Keratinocyte (primary cell): ENCODE results near the gene SCP2D1. TPM values are rescaled to one million over a fixed set of nuclear protein-coding genes. Genes with fewer than 3 reads are reported as not detected.

Experiments used
- DNase-seq: peaks from one replicate; pipeline ENCODE4 v3.0.0-alpha.2; 2011; ENCODE audit warnings: low read depth, missing footprints, low spot score
- FAIRE-seq: peaks from 2 replicates; lab custom pipeline; 2011; peaks lifted over from hg19 to GRCh38; lab: Jason Lieb, UNC
- H2AFZ ChIP-seq: 2 replicates; pipeline ENCODE4 v1.6.0; 2012; ENCODE audit warnings: low read length, control low read depth, inconsistent platforms; ENCODE audit not compliant: control insufficient read depth
- H3K27ac ChIP-seq: 2 replicates; pipeline ENCODE4 v1.5.1; 2011; ENCODE audit warnings: low read length; ENCODE audit not compliant: control insufficient read depth, insufficient read depth
- H3K27me3 ChIP-seq: 3 replicates; pipeline ENCODE4 v1.6.0; 2011; ENCODE audit warnings: low read length; ENCODE audit not compliant: control insufficient read depth, insufficient read depth; ENCODE audit errors: extremely low read depth
- H3K36me3 ChIP-seq, 2 experiments: 2 replicates in 1 of 2; 3 replicates in 1 of 2; pipeline ENCODE4 v1.5.1; 2011; ENCODE audit warnings: low read length in 2 of 2, mild to moderate bottlenecking in 1 of 2; ENCODE audit not compliant: control insufficient read depth in 2 of 2, insufficient read depth in 2 of 2; ENCODE audit errors: extremely low read depth in 1 of 2
- H3K4me1 ChIP-seq: 3 replicates; pipeline ENCODE4 v1.5.1; 2011; ENCODE audit warnings: low read length; ENCODE audit not compliant: control insufficient read depth, insufficient read depth; ENCODE audit errors: extremely low read depth
- H3K4me2 ChIP-seq: 3 replicates; pipeline ENCODE4 v1.6.0; 2011; ENCODE audit warnings: low read depth, low read length; ENCODE audit not compliant: control insufficient read depth, insufficient read depth; ENCODE audit errors: extremely low read depth
- H3K4me3 ChIP-seq, 3 experiments: fragments of 200-600 bp in 1 of 3; sonication (generic) in 1 of 3; 2 replicates in 2 of 3; 3 replicates in 1 of 3; pipeline ENCODE4 v1.5.1; 2011 to 2016; ENCODE audit warnings: low read length in 3 of 3, mild to moderate bottlenecking in 3 of 3, control low read depth in 2 of 3, inconsistent platforms in 1 of 3, low read depth in 1 of 3, mixed read lengths in 1 of 3, mixed run types in 1 of 3, moderate library complexity in 1 of 3; ENCODE audit not compliant: control insufficient read depth in 2 of 3, insufficient read depth in 2 of 3; ENCODE audit errors: extremely low read depth in 1 of 3
- H3K79me2 ChIP-seq: 2 replicates; pipeline ENCODE4 v1.6.0; 2012; ENCODE audit warnings: low read length; ENCODE audit not compliant: control insufficient read depth, insufficient read depth
- H3K9ac ChIP-seq: 3 replicates; pipeline ENCODE4 v1.6.0; 2011; ENCODE audit warnings: low read length; ENCODE audit not compliant: control insufficient read depth, insufficient read depth; ENCODE audit errors: extremely low read depth
- H3K9me1 ChIP-seq: 3 replicates; pipeline ENCODE4 v1.6.0; 2011; ENCODE audit warnings: low read length; ENCODE audit not compliant: control insufficient read depth, insufficient read depth; ENCODE audit errors: extremely low read depth
- H3K9me3 ChIP-seq: 2 replicates; pipeline ENCODE4 v1.5.1; 2012; ENCODE audit warnings: low read depth, low read length; ENCODE audit not compliant: control insufficient read depth
- H4K20me1 ChIP-seq: 3 replicates; pipeline ENCODE4 v1.6.0; 2011; ENCODE audit warnings: low read length; ENCODE audit not compliant: control insufficient read depth, insufficient read depth; ENCODE audit errors: extremely low read depth
- EZH2 ChIP-seq: IDR thresholded peaks from one replicate; pipeline ENCODE4 v1.6.1; 2012; ENCODE audit warnings: inconsistent platforms, mild to moderate bottlenecking, low read length, moderate library complexity
- dilution Hi-C: fragments of 300-500 bp; cut with MboI; formaldehyde crosslinking; loops from one replicate; pipeline ENCODE4 v1.7.0; 2020; ENCODE audit warnings: low sequenced_read_pairs; ENCODE audit not compliant: extremely low pct_ligation_motif_present
- polyA plus RNA-seq, 5 experiments: library from polyadenylated mRNA; depleted of rRNA in 3 of 5; stranded (reverse) in 3 of 5; stranded (forward) in 1 of 5; unstranded in 1 of 5; fragments of >200 nt; gene quantifications; 1 replicate in 1 of 5; 2 replicates in 3 of 5; 3 replicates in 1 of 5; pipeline versions ENCODE4 v1.2.1 to v1.2.3, GENCODE V29; 2011 to 2012; ENCODE audit warnings: missing spikeins in 2 of 5, low read depth in 1 of 5, low replicate concordance in 1 of 5
- TF ChIP-seq, protein P1 (sequence below), 3 experiments: IDR thresholded peaks in 1 of 3; conservative IDR thresholded peaks in 1 of 3; optimal IDR thresholded peaks in 1 of 3; 2 replicates in 2 of 3; 3 replicates in 1 of 3; pipeline versions ENCODE3 to v1.5.1; 2011; ENCODE audit warnings: low read length in 3 of 3, mild to moderate bottlenecking in 3 of 3, moderate library complexity in 2 of 3, control low read depth in 1 of 3, inconsistent platforms in 1 of 3; ENCODE audit not compliant: insufficient read depth in 2 of 3; ENCODE audit errors: extremely low read depth in 1 of 3

SCP2D1 gene
- polyA plus RNA-seq, 1 donor (not counting 4 experiments of a cell fraction or from before 2014, with no cell fraction given), result not detected

DNA sequence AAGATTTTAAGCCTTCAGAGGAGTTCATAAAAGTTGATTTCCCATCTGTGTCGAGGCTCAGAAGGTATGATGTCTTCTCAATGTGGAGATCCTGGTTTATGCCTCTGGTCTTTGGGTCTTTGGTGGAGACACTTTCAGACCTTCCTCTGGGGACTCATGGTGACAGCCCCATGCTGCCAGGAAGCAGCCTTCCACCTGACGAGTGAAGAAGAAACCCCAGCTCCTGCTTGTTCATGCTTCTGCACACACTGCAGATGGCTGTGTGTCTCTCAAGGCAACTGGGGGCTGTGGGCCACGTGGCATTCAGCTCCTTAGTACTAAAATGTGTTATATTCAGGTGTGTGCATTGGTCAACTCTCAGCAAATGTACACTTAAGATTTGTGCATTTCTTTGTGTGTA lies 4.9 kb upstream of the SCP2D1 start:
- H3K4me3 ChIP-seq, result no peak overlapping the region
- H3K4me1 ChIP-seq, result peaks cover 4% of the 10 kb centered on the region
- H3K9me1 ChIP-seq, result no peaks in the 10 kb centered on the region

DNA sequence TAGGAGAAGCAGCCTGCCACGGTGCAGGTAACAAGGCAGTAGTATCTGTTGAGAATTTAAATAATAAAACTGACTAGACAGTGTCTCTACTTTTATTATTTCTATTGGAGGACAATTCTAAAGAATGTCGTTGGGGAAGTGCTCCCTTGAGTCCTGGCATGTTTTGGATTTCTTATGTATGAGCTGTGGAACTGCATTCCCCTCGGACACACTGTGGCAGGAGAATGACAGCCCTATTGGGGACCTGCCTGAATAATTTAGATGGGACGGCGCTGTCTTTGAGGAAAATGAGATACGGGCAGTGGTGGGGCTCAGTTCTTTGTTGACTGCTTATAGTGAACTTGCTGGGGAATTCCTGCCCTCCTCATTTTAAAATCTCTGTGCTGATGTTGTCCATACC lies 2.4 kb upstream of the SCP2D1 start:
- dilution Hi-C loops, result no loop called here
- no peak for FAIRE-seq
- no peak overlapping the region for H3K4me3 ChIP-seq
- no peaks in the 10 kb centered on the region for H3K9me1 ChIP-seq
- H3K9ac ChIP-seq, result no peak overlapping the region
- H3K27ac ChIP-seq, result no peak overlapping the region
- no peaks in the 10 kb centered on the region for H3K79me2 ChIP-seq
- H3K9me3 ChIP-seq, result no peaks in the 10 kb centered on the region
- TF ChIP-seq, protein P1, sequence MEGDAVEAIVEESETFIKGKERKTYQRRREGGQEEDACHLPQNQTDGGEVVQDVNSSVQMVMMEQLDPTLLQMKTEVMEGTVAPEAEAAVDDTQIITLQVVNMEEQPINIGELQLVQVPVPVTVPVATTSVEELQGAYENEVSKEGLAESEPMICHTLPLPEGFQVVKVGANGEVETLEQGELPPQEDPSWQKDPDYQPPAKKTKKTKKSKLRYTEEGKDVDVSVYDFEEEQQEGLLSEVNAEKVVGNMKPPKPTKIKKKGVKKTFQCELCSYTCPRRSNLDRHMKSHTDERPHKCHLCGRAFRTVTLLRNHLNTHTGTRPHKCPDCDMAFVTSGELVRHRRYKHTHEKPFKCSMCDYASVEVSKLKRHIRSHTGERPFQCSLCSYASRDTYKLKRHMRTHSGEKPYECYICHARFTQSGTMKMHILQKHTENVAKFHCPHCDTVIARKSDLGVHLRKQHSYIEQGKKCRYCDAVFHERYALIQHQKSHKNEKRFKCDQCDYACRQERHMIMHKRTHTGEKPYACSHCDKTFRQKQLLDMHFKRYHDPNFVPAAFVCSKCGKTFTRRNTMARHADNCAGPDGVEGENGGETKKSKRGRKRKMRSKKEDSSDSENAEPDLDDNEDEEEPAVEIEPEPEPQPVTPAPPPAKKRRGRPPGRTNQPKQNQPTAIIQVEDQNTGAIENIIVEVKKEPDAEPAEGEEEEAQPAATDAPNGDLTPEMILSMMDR (optimal IDR thresholded peaks at IDR 0.05 in 1 of 3, IDR thresholded peaks at IDR 0.05 in 1 of 3, conservative IDR thresholded peaks at IDR 0.05 in 1 of 3; ENCODE audit: extremely low read depth in 1 of 3, insufficient read depth in 2 of 3, low read length in 3 of 3), result no peak
- no peak for TF ChIP-seq EZH2
- H3K4me2 ChIP-seq, result no peak overlapping the region
- no peaks in the 10 kb centered on the region for H3K27me3 ChIP-seq
- no peak overlapping the region for H2AFZ ChIP-seq
- no peak for DNase-seq
- no peaks in the 10 kb centered on the region for H3K36me3 ChIP-seq
- H3K4me1 ChIP-seq, result no peaks in the 10 kb centered on the region
- no peaks in the 10 kb centered on the region for H4K20me1 ChIP-seq

More for the DNA sequence above, 4.9 kb upstream of the SCP2D1 start:
- Histone ChIP-seq H3K36me3 (no peaks in the 10 kb centered on the region), H3K79me2 (no peaks in the 10 kb centered on the region), H3K9ac (no peak overlapping the region), H2AFZ (no peak overlapping the region), H3K27ac (no peak overlapping the region), H3K4me2 (no peak overlapping the region), H3K27me3 (no peaks in the 10 kb centered on the region), H4K20me1 (no peaks in the 10 kb centered on the region), H3K9me3 (no peaks in the 10 kb centered on the region)
- TF ChIP-seq EZH2, result no peak
- TF ChIP-seq, protein P1 (optimal IDR thresholded peaks at IDR 0.05 in 1 of 3, IDR thresholded peaks at IDR 0.05 in 1 of 3, conservative IDR thresholded peaks at IDR 0.05 in 1 of 3; ENCODE audit: extremely low read depth in 1 of 3, insufficient read depth in 2 of 3, low read length in 3 of 3), result no peak
- DNase-seq, result no peak
- no peak for FAIRE-seq
- dilution Hi-C loops, result no loop called here
